Neutrophil (primary cell): Measurements from ENCODE around the gene SIRPG.
"Not testable (repeated sequence)": the region's sequence is repeated elsewhere in the genome, so short reads cannot be mapped to it uniquely, and the experiment has no call there.

Experiments
- H3K27ac ChIP-seq: fragments of 200-600 bp; sonication (generic); 2 replicates; pipeline ENCODE4 v1.5.1; 2016; ENCODE audit warnings: mild to moderate bottlenecking, moderate library complexity
- H3K27me3 ChIP-seq: fragments of 200-600 bp; sonication (generic); 2 replicates; pipeline ENCODE4 v1.6.0; 2016; ENCODE audit warnings: mild to moderate bottlenecking
- H3K36me3 ChIP-seq: fragments of 200-600 bp; sonication (generic); 2 replicates; pipeline ENCODE4 v1.5.1; 2017
- H3K4me1 ChIP-seq, 2 experiments: fragments of 200-600 bp in 1 of 2; sonication (generic) in 1 of 2; 1 replicate in 1 of 2; 2 replicates in 1 of 2; pipeline versions ENCODE4 v1.5.1 to v1.6.1; 2013 to 2016; ENCODE audit warnings: low read depth in 1 of 2, low read length in 1 of 2, mild to moderate bottlenecking in 1 of 2, moderate library complexity in 1 of 2; ENCODE audit not compliant: control insufficient read depth in 1 of 2, insufficient read depth in 1 of 2
- H3K4me3 ChIP-seq, 2 experiments: fragments of 200-600 bp in 1 of 2; sonication (generic) in 1 of 2; 1 replicate in 1 of 2; 2 replicates in 1 of 2; pipeline ENCODE4 v1.5.1; 2013 to 2016; ENCODE audit warnings: low read depth in 1 of 2, low read length in 1 of 2, mild to moderate bottlenecking in 1 of 2, moderate library complexity in 1 of 2
- H3K9me3 ChIP-seq: fragments of 200-600 bp; sonication (generic); 2 replicates; pipeline ENCODE4 v1.5.1; 2016
- TF ChIP-seq, protein P1 (sequence below): fragments of 200-600 bp; sonication (generic); IDR thresholded peaks from 2 replicates; pipeline ENCODE4 v1.5.1; 2016; ENCODE audit warnings: antibody characterized with exemption

The SIRPG gene

DNA sequence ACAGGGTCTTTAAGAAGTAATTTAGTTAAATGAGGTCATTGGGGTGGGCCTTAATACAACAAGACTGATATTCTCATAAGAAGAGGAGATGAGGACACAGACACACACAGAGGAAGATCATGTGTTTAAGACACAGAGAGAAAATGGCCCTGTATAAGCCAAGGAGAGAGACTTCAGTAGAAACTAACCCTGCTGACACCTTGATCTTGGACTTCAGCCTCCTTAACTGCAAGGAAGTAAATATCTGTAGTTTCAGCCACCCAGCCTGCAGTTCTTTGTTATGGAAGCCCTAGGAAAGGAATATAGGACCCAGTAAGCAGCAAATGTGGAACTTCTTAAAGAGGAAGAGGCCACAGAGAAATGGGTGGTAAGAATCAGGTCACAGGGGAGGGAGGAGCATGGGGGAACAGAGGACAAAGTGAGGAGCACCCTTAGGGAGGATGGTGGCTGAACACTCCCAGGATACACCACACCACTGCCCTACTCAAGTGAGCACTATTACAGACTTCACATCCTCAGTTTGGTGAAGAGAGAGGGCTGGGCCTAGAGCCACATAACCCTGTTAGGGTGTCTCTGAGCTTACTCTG is 38.5 kb downstream of the SIRPG start:
- H3K4me1 ChIP-seq = peaks cover 92 to 100% of the 10 kb centered on the region in 2 experiments
- TF ChIP-seq, protein P1, sequence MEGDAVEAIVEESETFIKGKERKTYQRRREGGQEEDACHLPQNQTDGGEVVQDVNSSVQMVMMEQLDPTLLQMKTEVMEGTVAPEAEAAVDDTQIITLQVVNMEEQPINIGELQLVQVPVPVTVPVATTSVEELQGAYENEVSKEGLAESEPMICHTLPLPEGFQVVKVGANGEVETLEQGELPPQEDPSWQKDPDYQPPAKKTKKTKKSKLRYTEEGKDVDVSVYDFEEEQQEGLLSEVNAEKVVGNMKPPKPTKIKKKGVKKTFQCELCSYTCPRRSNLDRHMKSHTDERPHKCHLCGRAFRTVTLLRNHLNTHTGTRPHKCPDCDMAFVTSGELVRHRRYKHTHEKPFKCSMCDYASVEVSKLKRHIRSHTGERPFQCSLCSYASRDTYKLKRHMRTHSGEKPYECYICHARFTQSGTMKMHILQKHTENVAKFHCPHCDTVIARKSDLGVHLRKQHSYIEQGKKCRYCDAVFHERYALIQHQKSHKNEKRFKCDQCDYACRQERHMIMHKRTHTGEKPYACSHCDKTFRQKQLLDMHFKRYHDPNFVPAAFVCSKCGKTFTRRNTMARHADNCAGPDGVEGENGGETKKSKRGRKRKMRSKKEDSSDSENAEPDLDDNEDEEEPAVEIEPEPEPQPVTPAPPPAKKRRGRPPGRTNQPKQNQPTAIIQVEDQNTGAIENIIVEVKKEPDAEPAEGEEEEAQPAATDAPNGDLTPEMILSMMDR = no peak
- peak overlapping the region; percentile 98 for H3K27ac ChIP-seq
- peak overlapping the region; percentile 73 to 86 for H3K4me3 ChIP-seq
- H3K27me3 ChIP-seq = no peaks in the 10 kb centered on the region
- H3K9me3 ChIP-seq = no peaks in the 10 kb centered on the region
- no peaks in the 10 kb centered on the region for H3K36me3 ChIP-seq

DNA sequence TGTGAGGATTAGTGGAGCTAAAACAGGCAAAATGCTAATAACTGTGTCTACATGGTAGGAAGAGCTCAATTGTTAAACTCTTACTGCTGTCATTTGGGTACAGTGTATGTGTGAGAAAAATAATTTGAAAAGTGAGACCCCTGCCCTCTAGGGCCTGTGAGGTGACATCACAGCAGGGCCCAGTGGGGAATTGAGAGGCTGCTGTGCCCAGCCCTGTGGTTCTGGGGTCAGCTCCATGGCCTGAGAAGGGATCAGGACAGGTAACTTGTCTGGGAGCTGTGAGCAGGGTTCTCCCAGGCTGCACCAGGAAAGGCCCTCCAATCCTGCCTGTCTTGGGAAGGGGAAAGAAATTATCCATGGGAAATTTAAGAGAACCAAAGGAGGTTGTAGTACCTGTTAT is 39.1 kb downstream of the SIRPG start:
- Histone ChIP-seq H3K9me3 (no peaks in the 10 kb centered on the region), H3K4me1 (peaks cover 92 to 100% of the 10 kb centered on the region in 2 experiments), H3K27me3 (no peaks in the 10 kb centered on the region), H3K4me3 (peak overlapping the region; percentile 73 to 86), H3K27ac (peak overlapping the region; percentile 98), H3K36me3 (no peaks in the 10 kb centered on the region)
- TF ChIP-seq, protein P1 = peak; percentile 24

DNA sequence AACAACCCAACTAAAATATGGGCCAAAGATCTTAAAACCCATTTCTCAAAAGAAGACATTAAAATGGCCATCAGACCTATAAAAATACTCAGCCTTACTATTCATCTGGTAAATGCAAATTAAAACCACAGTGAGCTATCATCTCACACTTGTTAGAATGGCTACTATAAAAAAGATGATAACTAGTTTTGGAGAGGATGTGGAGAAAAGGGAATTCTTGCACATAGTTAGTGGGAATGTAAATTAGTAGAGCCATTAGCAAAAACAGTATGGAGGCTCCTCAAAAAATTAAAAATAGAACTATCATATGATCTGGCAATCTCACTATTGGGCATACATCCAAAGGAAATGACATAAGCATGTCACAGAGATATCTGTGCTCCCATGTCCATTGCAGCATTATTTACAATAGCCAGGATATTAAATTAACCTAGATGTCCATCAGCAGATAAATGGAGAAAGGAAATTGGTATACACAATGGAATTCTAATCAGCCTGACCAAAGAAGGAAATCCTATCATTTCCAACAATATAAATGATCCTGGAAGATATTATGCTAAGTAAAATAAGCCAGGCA is 40.6 kb downstream of the SIRPG start:
- peaks cover 77 to 84% of the 10 kb centered on the region in 2 experiments for H3K4me1 ChIP-seq
- peak overlapping the region; percentile 73 to 86 for H3K4me3 ChIP-seq
- H3K9me3 ChIP-seq = no peaks in the 10 kb centered on the region
- TF ChIP-seq, protein P1 = no peak
- no peaks in the 10 kb centered on the region for H3K36me3 ChIP-seq
- no peaks in the 10 kb centered on the region for H3K27me3 ChIP-seq
- peak overlapping the region; percentile 98 for H3K27ac ChIP-seq

DNA sequence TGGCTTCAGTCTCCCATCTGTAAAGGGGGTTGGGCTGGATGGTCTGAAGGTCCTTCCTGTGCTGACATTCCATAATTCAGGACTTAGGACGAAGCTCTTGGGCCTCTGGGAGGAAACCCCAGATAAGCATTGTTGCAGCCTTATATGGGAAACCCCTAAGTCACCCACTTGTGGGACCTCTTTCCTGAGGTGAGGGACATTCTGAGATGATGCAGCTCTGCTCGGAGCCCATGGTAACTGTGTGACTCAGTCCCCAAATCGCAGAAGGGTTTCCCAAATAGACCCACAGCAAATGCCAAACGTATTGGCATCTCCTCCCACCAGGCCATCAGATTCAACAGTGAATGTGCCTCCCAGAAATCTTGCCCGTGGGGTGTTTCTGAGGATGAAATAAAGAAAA is 47.2 kb downstream of the SIRPG start:
- H3K27ac ChIP-seq, H3K9me3 ChIP-seq, H3K27me3 ChIP-seq, H3K36me3 ChIP-seq, H3K4me3 ChIP-seq: not testable (repeated sequence)
- peaks cover 19 to 20% of the 10 kb centered on the region in 2 experiments for H3K4me1 ChIP-seq

DNA sequence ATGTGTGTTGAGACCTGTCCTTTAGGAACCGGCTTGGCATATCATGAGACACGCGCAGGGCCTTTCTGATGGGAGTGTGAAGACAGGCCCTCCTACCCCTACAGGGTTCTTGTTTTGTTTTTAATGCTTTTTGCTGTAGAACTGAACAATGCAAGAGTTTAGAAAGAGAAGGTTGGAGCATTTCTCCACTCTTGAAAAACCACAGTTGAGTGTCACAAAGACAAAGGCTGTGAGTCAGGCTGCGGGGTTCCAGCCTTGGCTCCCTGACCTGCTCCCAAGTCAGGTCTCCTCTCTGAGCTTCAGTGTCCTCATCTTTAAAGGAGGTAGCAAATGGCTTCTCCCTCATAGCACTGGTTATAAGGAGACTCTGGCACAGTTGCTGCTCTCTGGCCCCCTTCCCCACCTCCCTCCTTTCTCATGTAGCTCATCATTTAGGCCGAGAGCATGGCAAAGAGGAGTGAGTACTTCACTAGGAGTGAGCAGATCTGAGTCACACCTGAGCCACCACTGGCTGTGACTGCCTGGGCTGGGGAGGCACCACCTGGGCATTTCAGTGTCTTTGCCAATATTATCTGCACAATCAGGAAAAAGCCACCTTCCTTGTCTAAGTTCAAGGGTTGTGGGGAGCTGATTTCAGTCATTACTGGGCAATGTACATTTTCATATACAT is 48.8 kb downstream of the SIRPG start:
- not testable (repeated sequence) for H3K9me3 ChIP-seq, H3K27ac ChIP-seq, H3K27me3 ChIP-seq, H3K4me1 ChIP-seq, H3K4me3 ChIP-seq, H3K36me3 ChIP-seq

DNA sequence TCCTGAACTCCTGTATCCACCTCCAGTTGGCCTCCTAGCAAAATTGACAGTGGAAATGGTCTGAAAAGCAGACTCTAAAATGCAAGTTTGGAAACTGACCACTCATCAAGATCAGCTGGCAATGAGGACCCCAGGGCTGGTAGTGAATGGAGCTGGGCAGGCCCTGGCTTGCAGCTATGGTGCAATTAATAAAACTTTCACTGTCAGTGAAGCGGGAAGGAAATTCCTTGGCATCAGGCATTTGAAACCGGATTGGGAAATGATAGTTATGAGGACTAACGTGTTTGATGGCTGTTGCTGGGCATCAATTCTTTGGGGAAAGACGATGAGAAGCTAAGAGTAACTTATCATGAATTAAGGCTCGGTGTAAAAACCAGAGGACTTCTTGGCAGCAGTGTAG is 56.8 kb downstream of the SIRPG start:
- peaks cover 1 to 14% of the 10 kb centered on the region in 2 experiments for H3K4me1 ChIP-seq
- no peak overlapping the region for H3K4me3 ChIP-seq
- no peaks in the 10 kb centered on the region for H3K36me3 ChIP-seq
- no peak overlapping the region for H3K27ac ChIP-seq
- no peaks in the 10 kb centered on the region for H3K27me3 ChIP-seq
- H3K9me3 ChIP-seq = no peaks in the 10 kb centered on the region
- TF ChIP-seq, protein P1 = no peak
